Hepatocyte (in vitro differentiated cells): ENCODE results near the gene SLC38A2. TPM values are rescaled to one million over a fixed set of nuclear protein-coding genes. Genes with fewer than 3 reads are reported as not detected.

ENCODE experiments used
- DNase-seq: peaks from one replicate; pipeline ENCODE4 v3.0.0-alpha.2; 2016; ENCODE audit warnings: low spot score
- H2AFZ ChIP-seq: fragments of 200-600 bp; sonication (generic); 2 replicates; pipeline ENCODE4 v1.6.0; 2016; ENCODE audit warnings: antibody characterized with exemption, mild to moderate bottlenecking
- H3K27ac ChIP-seq: fragments of 200-600 bp; sonication (generic); 2 replicates; pipeline ENCODE4 v1.5.1; 2016; ENCODE audit warnings: mild to moderate bottlenecking
- H3K27me3 ChIP-seq: fragments of 200-600 bp; sonication (generic); 2 replicates; pipeline ENCODE4 v1.6.1; 2016
- H3K36me3 ChIP-seq: fragments of 200-600 bp; sonication (generic); replicated peaks from 2 replicates; pipeline ENCODE4 v1.5.1; 2016; ENCODE audit warnings: low read depth; ENCODE audit not compliant: insufficient read depth
- H3K4me1 ChIP-seq: fragments of 200-600 bp; sonication (generic); 2 replicates; pipeline ENCODE4 v1.5.1; 2016; ENCODE audit warnings: mild to moderate bottlenecking, moderate library complexity; ENCODE audit not compliant: insufficient read depth
- H3K4me2 ChIP-seq: fragments of 200-600 bp; sonication (generic); 2 replicates; pipeline ENCODE4 v1.6.0; 2016
- H3K4me3 ChIP-seq: fragments of 200-600 bp; sonication (generic); 2 replicates; pipeline ENCODE4 v1.5.1; 2016; ENCODE audit warnings: mild to moderate bottlenecking
- H3K79me2 ChIP-seq: fragments of 200-600 bp; sonication (generic); 2 replicates; pipeline ENCODE4 v1.6.0; 2017; ENCODE audit warnings: mild to moderate bottlenecking
- H3K9me2 ChIP-seq: fragments of 200-600 bp; sonication (generic); replicated peaks from 2 replicates; pipeline ENCODE4 v1.6.0; 2017; ENCODE audit warnings: mild to moderate bottlenecking; ENCODE audit not compliant: insufficient read depth
- H3K9me3 ChIP-seq: fragments of 200-600 bp; sonication (generic); 2 replicates; pipeline ENCODE4 v1.5.1; 2016; ENCODE audit warnings: low read depth, mild to moderate bottlenecking
- H4K20me1 ChIP-seq: fragments of 200-600 bp; sonication (generic); 2 replicates; pipeline ENCODE4 v1.6.0; 2016; ENCODE audit warnings: mild to moderate bottlenecking; ENCODE audit not compliant: insufficient read depth, poor library complexity, severe bottlenecking
- EZH2 ChIP-seq: fragments of 200-600 bp; sonication (generic); IDR thresholded peaks from 2 replicates; pipeline ENCODE4 v1.6.1; 2016; ENCODE audit warnings: antibody characterized with exemption, mild to moderate bottlenecking, borderline replicate concordance
- EZH2phosphoT487 ChIP-seq: fragments of 200-600 bp; sonication (generic); IDR thresholded peaks from one replicate; pipeline ENCODE4 v1.6.1; 2018; ENCODE audit warnings: antibody characterized with exemption, mild to moderate bottlenecking, low read depth, moderate library complexity; ENCODE audit not compliant: unreplicated experiment, severe bottlenecking
- WGBS: methylation state at CpG from one replicate; pipeline ENCODE4 v1.1.6; 2016; ENCODE audit warnings: low lambda C conversion rate; ENCODE audit errors: missing lambda C conversion rate; 5-methylcytosine and 5-hydroxymethylcytosine counted together
- polyA plus RNA-seq: library from polyadenylated mRNA; unstranded; fragments of >200 nt; fragmentation: Nextera tagmentation; extraction: Ambion mirVana; gene quantifications from 2 replicates; pipeline ENCODE4 v1.2.1, GENCODE V29; 2016
- total RNA-seq: library from RNA; depleted of rRNA; stranded (reverse); fragments of >200 nt; gene quantifications from 2 replicates; pipeline ENCODE4 v1.2.3, GENCODE V29; 2014
- TF ChIP-seq, protein P1 (sequence below): fragments of 200-600 bp; sonication (generic); IDR thresholded peaks from 2 replicates; pipeline ENCODE4 v1.5.1; 2016; ENCODE audit warnings: antibody characterized with exemption, mild to moderate bottlenecking; ENCODE audit not compliant: poor library complexity

SLC38A2 gene
- total and polyA plus RNA-seq, 2 experiments from 2014 or later, result 139 to 373 TPM

- peaks cover 83% of the 10 kb centered on the region for H3K79me2 ChIP-seq
- DNase-seq, result no peak
- no peak overlapping the region for H2AFZ ChIP-seq
- H4K20me1 ChIP-seq, result peaks cover 88% of the 10 kb centered on the region
- H3K4me2 ChIP-seq, result peak overlapping the region; percentile 88
- no peaks in the 10 kb centered on the region for H3K9me2 ChIP-seq
- no peaks in the 10 kb centered on the region for H3K9me3 ChIP-seq
- TF ChIP-seq, protein P1, sequence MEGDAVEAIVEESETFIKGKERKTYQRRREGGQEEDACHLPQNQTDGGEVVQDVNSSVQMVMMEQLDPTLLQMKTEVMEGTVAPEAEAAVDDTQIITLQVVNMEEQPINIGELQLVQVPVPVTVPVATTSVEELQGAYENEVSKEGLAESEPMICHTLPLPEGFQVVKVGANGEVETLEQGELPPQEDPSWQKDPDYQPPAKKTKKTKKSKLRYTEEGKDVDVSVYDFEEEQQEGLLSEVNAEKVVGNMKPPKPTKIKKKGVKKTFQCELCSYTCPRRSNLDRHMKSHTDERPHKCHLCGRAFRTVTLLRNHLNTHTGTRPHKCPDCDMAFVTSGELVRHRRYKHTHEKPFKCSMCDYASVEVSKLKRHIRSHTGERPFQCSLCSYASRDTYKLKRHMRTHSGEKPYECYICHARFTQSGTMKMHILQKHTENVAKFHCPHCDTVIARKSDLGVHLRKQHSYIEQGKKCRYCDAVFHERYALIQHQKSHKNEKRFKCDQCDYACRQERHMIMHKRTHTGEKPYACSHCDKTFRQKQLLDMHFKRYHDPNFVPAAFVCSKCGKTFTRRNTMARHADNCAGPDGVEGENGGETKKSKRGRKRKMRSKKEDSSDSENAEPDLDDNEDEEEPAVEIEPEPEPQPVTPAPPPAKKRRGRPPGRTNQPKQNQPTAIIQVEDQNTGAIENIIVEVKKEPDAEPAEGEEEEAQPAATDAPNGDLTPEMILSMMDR, result no peak
- H3K4me1 ChIP-seq, result peaks cover 55% of the 10 kb centered on the region
- H3K27ac ChIP-seq, result peak overlapping the region; percentile 39
- H3K36me3 ChIP-seq, result peaks cover 22% of the 10 kb centered on the region
- H3K27me3 ChIP-seq, result no peaks in the 10 kb centered on the region
- H3K4me3 ChIP-seq, result peak overlapping the region; percentile 97
Measured at GRCh38 chr12:46368138-46368537, 4.4 kb downstream of the SLC38A2 start.

- H3K4me1 ChIP-seq, result peaks cover 55% of the 10 kb centered on the region
Measured at GRCh38 chr12:46367351-46368029, 5.1 kb downstream of the SLC38A2 start.

GRCh38 chr12:46366771-46367170 is 5.8 kb downstream of the SLC38A2 start:
- peak overlapping the region; percentile 49 for H3K27ac ChIP-seq
- H3K36me3 ChIP-seq, result peaks cover 22% of the 10 kb centered on the region
- H4K20me1 ChIP-seq, result peaks cover 95% of the 10 kb centered on the region
- WGBS, result 82% methylated on average over 5 of the region's 5 CpGs
- H3K27me3 ChIP-seq, result no peaks in the 10 kb centered on the region
- H3K4me1 ChIP-seq, result peaks cover 55% of the 10 kb centered on the region
- H3K79me2 ChIP-seq, result peaks cover 75% of the 10 kb centered on the region
- no peaks in the 10 kb centered on the region for H3K9me2 ChIP-seq
- DNase-seq, result no peak
- no peak overlapping the region for H2AFZ ChIP-seq
- peak overlapping the region; percentile 88 for H3K4me2 ChIP-seq
- H3K9me3 ChIP-seq, result no peaks in the 10 kb centered on the region
- no peak overlapping the region for H3K4me3 ChIP-seq
- TF ChIP-seq EZH2 (no peak), EZH2phosphoT487 (no peak)
- TF ChIP-seq, protein P1, result no peak

More at GRCh38 chr12:46367351-46368029, 5.1 kb downstream of the SLC38A2 start:
- peak overlapping the region; percentile 88 for H3K4me2 ChIP-seq
- H3K36me3 ChIP-seq, result peaks cover 22% of the 10 kb centered on the region
- no peaks in the 10 kb centered on the region for H3K9me2 ChIP-seq
- no peak for TF ChIP-seq EZH2
- no peak for TF ChIP-seq EZH2phosphoT487
- TF ChIP-seq, protein P1, result no peak
- H3K79me2 ChIP-seq, result peaks cover 82% of the 10 kb centered on the region
- H4K20me1 ChIP-seq, result peaks cover 95% of the 10 kb centered on the region
- H3K9me3 ChIP-seq, result no peaks in the 10 kb centered on the region
- H3K27ac ChIP-seq, result peak overlapping the region; percentile 39
- no peak for DNase-seq
- H3K4me3 ChIP-seq, result peak overlapping the region; percentile 97
- WGBS, result 64% methylated on average over 5 of the region's 5 CpGs
- H3K27me3 ChIP-seq, result no peaks in the 10 kb centered on the region
- no peak overlapping the region for H2AFZ ChIP-seq
